Glutamatergic neuron (in vitro differentiated cells): ENCODE data around the gene ADH1A. TPM values are rescaled to one million over a fixed set of nuclear protein-coding genes. Genes with fewer than 3 reads are reported as not detected.
"Not testable (repeated sequence)": the region's sequence is repeated elsewhere in the genome, so short reads cannot be mapped to it uniquely, and the experiment has no call there.

ENCODE experiments used
- DNase-seq: peaks from one replicate; pipeline ENCODE4 v3.0.0; 2022
- H3K27ac Mint-ChIP-seq: one replicate; pipeline ENCODE4 v1.8.0; 2020; ENCODE audit warnings: mild to moderate bottlenecking, mixed read lengths, inconsistent platforms; ENCODE audit not compliant: unreplicated experiment
- H3K27me3 Mint-ChIP-seq: one replicate; pipeline ENCODE4 v1.8.0; 2020; ENCODE audit warnings: mild to moderate bottlenecking, moderate library complexity, mixed read lengths, inconsistent platforms; ENCODE audit not compliant: unreplicated experiment
- H3K36me3 Mint-ChIP-seq: one replicate; pipeline ENCODE4 v1.8.0; 2020; ENCODE audit warnings: mild to moderate bottlenecking, mixed read lengths, inconsistent platforms; ENCODE audit not compliant: unreplicated experiment
- H3K4me1 Mint-ChIP-seq: one replicate; pipeline ENCODE4 v1.8.0; 2020; ENCODE audit warnings: mild to moderate bottlenecking, low read depth, mixed read lengths, inconsistent platforms; ENCODE audit not compliant: unreplicated experiment
- H3K4me3 Mint-ChIP-seq: one replicate; pipeline ENCODE4 v1.8.0; 2020; ENCODE audit warnings: mild to moderate bottlenecking, mixed read lengths, inconsistent platforms; ENCODE audit not compliant: unreplicated experiment
- H3K9me3 Mint-ChIP-seq: one replicate; pipeline ENCODE4 v1.8.0; 2020; ENCODE audit warnings: mild to moderate bottlenecking, moderate library complexity, mixed read lengths, inconsistent platforms; ENCODE audit not compliant: unreplicated experiment
- CTCF ChIP-seq: fragments of 200-600 bp; sonication (generic); IDR thresholded peaks from one replicate; pipeline ENCODE4 v1.5.0; 2021; ENCODE audit not compliant: partially characterized antibody, unreplicated experiment
- total RNA-seq: library from RNA; stranded (reverse); fragmentation: NEBNext Ultra II Directional; extraction: Animal tissue kit (Norgen Biotek cat#: 25700); gene quantifications from one replicate; pipeline ENCODE4 v1.2.1, GENCODE V29; 2021; ENCODE audit not compliant: unreplicated experiment

The ADH1A gene
- total RNA-seq, 1 donor from 2014 or later, result not detected

DNA sequence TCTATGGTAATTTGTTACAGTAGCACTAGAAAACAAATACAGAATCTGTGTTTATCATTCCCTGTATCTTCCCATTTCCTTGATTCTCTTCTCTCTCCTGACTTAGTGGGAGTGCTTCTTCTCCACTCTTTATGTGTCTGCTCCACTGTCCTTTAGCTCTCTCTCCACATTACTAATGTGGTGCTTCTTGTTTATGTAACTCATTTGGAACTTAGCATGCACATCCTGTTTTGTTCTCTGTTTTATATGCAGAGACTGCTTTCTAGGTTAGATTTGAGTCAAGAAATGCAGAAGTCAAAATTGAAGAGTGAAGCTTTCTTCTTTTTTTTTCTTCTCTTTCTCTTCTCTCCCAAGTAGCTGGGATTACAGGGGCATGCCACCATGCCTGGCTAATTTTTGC, 25.9 kb downstream of the ADH1A start:
- Mint-ChIP-seq H3K36me3 (no peaks in the 10 kb centered on the region), H3K4me3 (no peak overlapping the region), H3K27ac (no peak overlapping the region), H3K27me3 (no peaks in the 10 kb centered on the region), H3K9me3 (peaks cover 2% of the 10 kb centered on the region), H3K4me1 (no peaks in the 10 kb centered on the region)
- no peak for DNase-seq
- TF ChIP-seq CTCF, result no peak

DNA sequence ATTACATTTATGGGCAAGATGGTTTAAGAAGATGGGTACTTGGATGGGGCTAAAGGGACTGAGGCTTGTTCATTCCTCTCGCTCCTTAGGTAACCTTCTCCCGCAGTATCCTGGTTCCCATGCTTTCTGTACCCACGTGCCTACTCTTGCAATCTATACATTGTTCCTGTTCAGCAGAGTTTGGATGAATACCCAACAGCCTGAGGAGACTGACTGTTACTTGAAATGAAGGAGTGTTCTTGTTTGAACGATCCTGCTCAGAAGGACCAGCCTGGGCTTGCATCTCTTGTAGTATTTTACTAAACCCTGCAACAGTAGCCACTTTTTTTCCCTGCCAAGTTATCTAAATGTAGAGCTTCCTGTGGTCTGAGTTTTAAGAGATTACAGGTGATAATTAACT, 38.0 kb downstream of the ADH1A start:
- TF ChIP-seq CTCF, result no peak
- no peaks in the 10 kb centered on the region for H3K27me3 Mint-ChIP-seq
- H3K36me3 Mint-ChIP-seq, result no peaks in the 10 kb centered on the region
- no peak overlapping the region for H3K27ac Mint-ChIP-seq
- H3K4me1 Mint-ChIP-seq, result no peaks in the 10 kb centered on the region
- H3K4me3 Mint-ChIP-seq, result no peak overlapping the region
- H3K9me3 Mint-ChIP-seq, result peaks cover 2% of the 10 kb centered on the region
- no peak for DNase-seq

DNA sequence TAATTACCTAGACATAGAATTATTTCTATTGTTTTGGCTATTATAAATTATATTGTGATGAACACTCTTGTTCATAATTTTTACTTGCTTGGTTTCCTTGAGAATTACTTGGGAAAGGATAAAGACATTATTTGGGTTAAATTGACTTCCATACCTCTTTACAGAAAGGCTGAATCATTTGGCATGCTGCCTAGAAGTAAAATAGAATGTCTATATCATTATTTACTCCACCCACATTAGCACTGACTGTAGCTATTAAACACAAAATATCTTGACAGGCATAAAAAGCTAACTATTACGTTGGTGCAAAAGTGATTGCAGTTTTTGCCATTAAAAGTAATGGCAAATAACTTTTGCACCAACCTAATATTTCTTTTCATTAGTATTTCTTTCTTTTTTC, 42.1 kb downstream of the ADH1A start:
- TF ChIP-seq CTCF, result no peak
- H3K4me1 Mint-ChIP-seq, result no peaks in the 10 kb centered on the region
- peaks cover 14% of the 10 kb centered on the region for H3K36me3 Mint-ChIP-seq
- H3K27ac Mint-ChIP-seq, result no peak overlapping the region
- H3K9me3 Mint-ChIP-seq, result peaks cover 2% of the 10 kb centered on the region
- H3K27me3 Mint-ChIP-seq, result no peaks in the 10 kb centered on the region
- H3K4me3 Mint-ChIP-seq, result no peak overlapping the region
- no peak for DNase-seq

- Mint-ChIP-seq H3K4me1 (no peaks in the 10 kb centered on the region), H3K9me3 (no peaks in the 10 kb centered on the region), H3K4me3 (no peak overlapping the region), H3K36me3 (no peaks in the 10 kb centered on the region), H3K27me3 (no peaks in the 10 kb centered on the region), H3K27ac (no peak overlapping the region)
- TF ChIP-seq CTCF, result no peak
- no peak for DNase-seq
Observed at GRCh38 chr4:99235955-99236354, 54.8 kb downstream of the ADH1A start.

GRCh38 chr4:99234331-99235010, 56.3 kb downstream of the ADH1A start:
- Mint-ChIP-seq H3K4me3 (no peak overlapping the region), H3K36me3 (no peaks in the 10 kb centered on the region), H3K27ac (no peak overlapping the region)

DNA sequence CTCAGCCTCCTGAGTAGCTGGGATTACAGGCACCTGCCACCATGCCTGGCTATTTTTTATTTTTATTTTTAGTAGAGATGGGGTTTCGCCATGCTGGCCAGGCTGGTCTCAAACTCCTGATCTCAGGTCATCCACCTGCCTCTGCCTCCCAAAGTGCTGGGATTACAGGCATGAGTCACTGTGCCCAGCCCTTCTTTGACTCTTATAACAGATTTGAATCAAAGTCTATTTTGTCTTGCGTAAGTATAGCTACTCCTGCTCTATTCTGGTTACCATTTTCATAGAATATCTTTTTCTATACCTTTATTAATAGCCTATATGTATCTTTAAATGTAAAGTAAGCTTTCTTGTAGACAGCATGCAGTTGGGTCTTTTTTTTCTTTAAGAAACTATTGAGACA, 57.4 kb downstream of the ADH1A start:
- DNase-seq, H3K27ac Mint-ChIP-seq, H3K27me3 Mint-ChIP-seq, H3K4me3 Mint-ChIP-seq, H3K4me1 Mint-ChIP-seq, H3K9me3 Mint-ChIP-seq, H3K36me3 Mint-ChIP-seq: not testable (repeated sequence)

More at GRCh38 chr4:99234331-99235010, 56.3 kb downstream of the ADH1A start:
- no peak for DNase-seq
- Mint-ChIP-seq H3K4me1 (no peaks in the 10 kb centered on the region), H3K27me3 (no peaks in the 10 kb centered on the region), H3K9me3 (no peaks in the 10 kb centered on the region)
- TF ChIP-seq CTCF, result no peak

DNA sequence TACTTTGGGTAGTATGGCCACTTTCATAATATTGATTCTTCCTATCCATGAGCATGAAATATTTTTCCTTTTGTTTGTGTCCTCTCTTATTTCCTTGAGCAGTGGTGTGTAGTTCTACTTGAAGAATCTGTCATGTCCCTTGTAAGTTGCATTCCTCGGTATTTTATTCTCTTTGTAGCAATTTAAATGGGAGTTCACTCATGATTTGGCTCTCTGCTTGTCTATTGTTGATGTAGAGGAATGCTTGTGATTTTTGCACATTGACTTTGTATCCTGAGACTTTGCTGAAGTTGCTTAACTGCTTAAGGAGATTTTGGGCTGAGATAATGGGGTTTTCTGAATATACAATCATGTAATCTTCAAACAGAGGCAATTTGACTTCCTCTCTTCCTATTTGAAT, 62.1 kb downstream of the ADH1A start:
- not testable (repeated sequence) for H3K27me3 Mint-ChIP-seq, DNase-seq, H3K4me1 Mint-ChIP-seq, H3K27ac Mint-ChIP-seq, H3K9me3 Mint-ChIP-seq, H3K4me3 Mint-ChIP-seq, H3K36me3 Mint-ChIP-seq

DNA sequence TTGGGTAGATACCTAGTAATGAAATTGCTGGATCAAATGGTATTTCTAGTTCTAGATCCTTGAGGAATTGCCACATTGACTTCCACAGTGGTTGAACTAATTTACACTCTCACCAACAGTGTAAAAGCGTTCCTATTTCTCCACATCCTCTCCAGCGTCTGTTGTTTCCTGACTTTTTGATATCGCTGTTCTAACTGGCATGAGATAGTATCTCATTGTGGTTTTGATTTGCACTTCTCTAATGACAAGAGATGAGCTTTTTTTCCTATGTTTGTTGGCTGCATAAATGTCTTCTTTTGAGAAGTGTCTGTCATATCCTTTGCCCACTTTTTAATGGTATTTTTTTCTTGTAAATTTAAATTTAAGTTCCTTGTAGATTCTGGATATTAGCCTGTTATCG, 63.1 kb downstream of the ADH1A start:
- not testable (repeated sequence) for H3K4me1 Mint-ChIP-seq, H3K4me3 Mint-ChIP-seq, DNase-seq, H3K27me3 Mint-ChIP-seq, H3K9me3 Mint-ChIP-seq, H3K27ac Mint-ChIP-seq, H3K36me3 Mint-ChIP-seq
